Neural crest cell (in vitro differentiated cells): ENCODE measurements around the gene ARHGEF17. TPM values are rescaled to one million over a fixed set of nuclear protein-coding genes. Genes with fewer than 3 reads are reported as not detected.

Source experiments
- DNase-seq: peaks from one replicate; pipeline ENCODE4 v3.0.0; 2021; ENCODE audit warnings: low read depth, mixed read lengths, low spot score
- H3K27ac Mint-ChIP-seq: one replicate; pipeline ENCODE4 v1.8.0; 2021; ENCODE audit warnings: mild to moderate bottlenecking, mixed read lengths; ENCODE audit not compliant: unreplicated experiment
- H3K27me3 Mint-ChIP-seq: 2 replicates; pipeline ENCODE4 v1.8.0; 2021; ENCODE audit warnings: low read depth, mild to moderate bottlenecking, mixed read lengths
- H3K36me3 Mint-ChIP-seq: 2 replicates; pipeline ENCODE4 v1.8.0; 2021; ENCODE audit warnings: low read depth, mild to moderate bottlenecking, mixed read lengths
- H3K4me1 Mint-ChIP-seq: 2 replicates; pipeline ENCODE4 v1.8.0; 2021; ENCODE audit warnings: mixed read lengths
- H3K4me3 Mint-ChIP-seq: one replicate; pipeline ENCODE4 v1.8.0; 2021; ENCODE audit warnings: mild to moderate bottlenecking, mixed read lengths
- H3K9me3 Mint-ChIP-seq: 2 replicates; pipeline ENCODE4 v1.8.0; 2021; ENCODE audit warnings: mixed read lengths
- total RNA-seq: library from RNA; stranded (reverse); gene quantifications from 2 replicates; pipeline ENCODE4 v1.2.1, GENCODE V29; 2021
- TF ChIP-seq, protein P1 (sequence below): fragments of 200-600 bp; sonication (generic); conservative IDR thresholded peaks from 2 replicates; pipeline ENCODE4 v1.5.0; 2021; ENCODE audit warnings: antibody characterized with exemption, mild to moderate bottlenecking

The ARHGEF17 gene
- total RNA-seq, 1 donor from 2014 or later: 55.7 TPM

DNA sequence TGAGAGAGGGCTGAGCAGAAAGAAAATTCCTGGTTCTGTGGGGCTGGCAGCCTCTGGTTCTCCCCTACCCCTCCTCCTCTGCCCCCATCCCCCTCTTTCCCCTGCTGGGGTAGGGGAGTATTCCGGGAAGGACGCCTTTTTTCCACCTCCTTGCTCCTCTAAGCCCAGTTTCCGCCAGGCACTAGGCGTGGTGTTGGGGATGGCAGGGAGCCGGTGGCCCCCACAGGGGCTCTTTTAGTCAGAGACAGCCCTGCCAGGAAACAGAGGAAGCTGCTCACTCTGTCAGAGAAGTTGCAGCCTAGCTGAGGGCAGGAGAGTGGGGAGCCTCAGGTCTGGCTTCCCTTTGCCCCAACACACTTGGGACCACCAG lies 15.6 kb upstream of the ARHGEF17 start:
- DNase-seq: no peak
- no peaks in the 10 kb centered on the region for H3K36me3 Mint-ChIP-seq
- no peak overlapping the region for H3K4me3 Mint-ChIP-seq
- H3K4me1 Mint-ChIP-seq: peaks cover 18% of the 10 kb centered on the region
- TF ChIP-seq, protein P1, sequence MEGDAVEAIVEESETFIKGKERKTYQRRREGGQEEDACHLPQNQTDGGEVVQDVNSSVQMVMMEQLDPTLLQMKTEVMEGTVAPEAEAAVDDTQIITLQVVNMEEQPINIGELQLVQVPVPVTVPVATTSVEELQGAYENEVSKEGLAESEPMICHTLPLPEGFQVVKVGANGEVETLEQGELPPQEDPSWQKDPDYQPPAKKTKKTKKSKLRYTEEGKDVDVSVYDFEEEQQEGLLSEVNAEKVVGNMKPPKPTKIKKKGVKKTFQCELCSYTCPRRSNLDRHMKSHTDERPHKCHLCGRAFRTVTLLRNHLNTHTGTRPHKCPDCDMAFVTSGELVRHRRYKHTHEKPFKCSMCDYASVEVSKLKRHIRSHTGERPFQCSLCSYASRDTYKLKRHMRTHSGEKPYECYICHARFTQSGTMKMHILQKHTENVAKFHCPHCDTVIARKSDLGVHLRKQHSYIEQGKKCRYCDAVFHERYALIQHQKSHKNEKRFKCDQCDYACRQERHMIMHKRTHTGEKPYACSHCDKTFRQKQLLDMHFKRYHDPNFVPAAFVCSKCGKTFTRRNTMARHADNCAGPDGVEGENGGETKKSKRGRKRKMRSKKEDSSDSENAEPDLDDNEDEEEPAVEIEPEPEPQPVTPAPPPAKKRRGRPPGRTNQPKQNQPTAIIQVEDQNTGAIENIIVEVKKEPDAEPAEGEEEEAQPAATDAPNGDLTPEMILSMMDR: no peak
- H3K9me3 Mint-ChIP-seq: no peaks in the 10 kb centered on the region
- H3K27me3 Mint-ChIP-seq: no peaks in the 10 kb centered on the region
- H3K27ac Mint-ChIP-seq: no peak overlapping the region

DNA sequence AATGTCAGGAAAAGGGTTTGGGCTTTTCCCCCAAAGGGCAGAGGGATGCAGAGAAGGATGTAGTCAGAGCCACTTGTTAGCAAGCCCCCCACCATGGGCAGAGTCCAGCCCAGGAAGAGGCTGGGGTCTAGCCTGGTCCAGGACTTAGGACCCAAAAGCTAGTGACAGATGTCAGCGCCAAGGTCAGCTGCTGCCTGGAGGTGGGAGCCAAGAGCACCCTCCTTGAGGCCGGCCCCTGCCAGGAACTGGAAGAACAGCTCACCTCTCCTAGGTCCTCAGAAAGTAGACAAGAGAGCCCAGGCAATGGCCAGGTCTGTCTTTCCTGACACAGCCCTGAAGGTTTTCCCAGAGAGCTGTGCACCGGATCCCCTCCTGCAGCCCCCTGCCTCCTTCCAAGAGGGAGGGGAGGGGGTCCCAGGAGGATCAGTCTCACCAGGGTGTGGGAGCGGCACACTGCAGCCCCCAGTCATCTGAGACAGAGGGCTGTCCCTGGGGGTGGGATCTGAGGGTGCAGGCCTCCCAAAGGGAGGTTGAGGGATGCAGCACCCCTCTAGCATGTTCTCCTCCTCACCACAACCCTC lies 14.6 kb upstream of the ARHGEF17 start:
- H3K4me3 Mint-ChIP-seq: no peak overlapping the region
- H3K4me1 Mint-ChIP-seq: peaks cover 14% of the 10 kb centered on the region
- no peak for DNase-seq
- H3K27ac Mint-ChIP-seq: no peak overlapping the region
- no peaks in the 10 kb centered on the region for H3K36me3 Mint-ChIP-seq
- TF ChIP-seq, protein P1: no peak
- no peaks in the 10 kb centered on the region for H3K9me3 Mint-ChIP-seq
- H3K27me3 Mint-ChIP-seq: no peaks in the 10 kb centered on the region

DNA sequence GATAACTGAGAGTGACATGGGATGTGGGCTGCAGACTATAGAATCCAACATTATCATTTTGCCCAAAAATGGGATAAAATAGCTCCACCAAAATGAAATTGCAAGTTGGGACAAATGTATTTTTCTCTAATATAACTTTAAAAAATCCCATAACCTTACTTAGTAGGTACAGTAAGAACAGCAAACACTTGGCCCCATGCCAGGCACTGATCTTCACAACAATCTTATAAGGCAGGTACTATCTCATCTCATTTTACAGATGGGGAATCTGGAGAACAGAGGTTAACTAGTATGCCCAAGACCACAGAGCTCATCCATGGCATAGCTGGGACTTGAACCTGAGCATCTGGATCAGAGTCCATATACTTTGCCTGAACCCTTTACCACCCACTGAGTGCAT lies 13.5 kb upstream of the ARHGEF17 start:
- DNase-seq: no peak
- H3K4me1 Mint-ChIP-seq: peaks cover 5% of the 10 kb centered on the region
- no peak overlapping the region for H3K4me3 Mint-ChIP-seq
- no peaks in the 10 kb centered on the region for H3K9me3 Mint-ChIP-seq
- H3K27ac Mint-ChIP-seq: no peak overlapping the region
- H3K27me3 Mint-ChIP-seq: no peaks in the 10 kb centered on the region
- H3K36me3 Mint-ChIP-seq: no peaks in the 10 kb centered on the region
- TF ChIP-seq, protein P1: no peak

DNA sequence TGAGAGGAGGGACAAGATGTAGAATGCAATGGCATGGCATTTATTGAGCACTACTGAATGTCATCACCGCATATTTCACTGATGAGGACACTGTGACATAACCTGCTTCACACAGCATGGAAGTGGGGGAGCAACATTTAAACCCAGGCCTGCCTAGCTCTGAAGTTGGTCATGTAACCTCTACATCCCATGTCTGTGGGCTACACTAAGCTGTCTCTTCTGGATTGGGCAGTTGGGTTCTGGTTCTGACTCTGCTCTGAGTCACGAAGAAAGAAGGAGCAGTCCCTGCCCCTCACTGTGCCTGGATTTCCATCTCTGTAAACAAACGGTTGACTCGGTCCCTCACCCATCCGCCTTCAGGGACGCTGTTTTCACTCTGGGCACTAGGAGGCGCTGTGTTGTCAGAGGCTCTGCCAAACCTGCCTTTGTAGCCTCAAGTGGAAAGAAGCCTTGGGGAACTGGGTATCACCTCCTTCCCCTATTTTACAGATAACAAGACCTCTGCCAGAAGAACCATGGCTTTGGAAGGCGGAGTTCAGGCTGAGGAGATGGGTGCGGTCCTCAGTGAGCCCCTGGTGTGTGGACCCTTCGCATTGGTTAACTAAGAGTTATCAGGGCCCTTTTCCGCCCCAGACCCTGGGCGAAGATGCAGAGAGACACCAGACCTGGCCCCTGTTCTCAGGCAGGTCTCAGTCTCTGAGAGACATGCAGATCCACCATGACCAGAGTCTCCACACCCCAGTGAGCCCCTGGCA lies 12.7 kb upstream of the ARHGEF17 start:
- TF ChIP-seq, protein P1: peak; percentile 88
- DNase-seq: peak; percentile 91
- Mint-ChIP-seq H3K9me3 (no peaks in the 10 kb centered on the region), H3K36me3 (no peaks in the 10 kb centered on the region), H3K4me1 (peaks cover 4% of the 10 kb centered on the region), H3K27me3 (no peaks in the 10 kb centered on the region), H3K4me3 (no peak overlapping the region), H3K27ac (no peak overlapping the region)

DNA sequence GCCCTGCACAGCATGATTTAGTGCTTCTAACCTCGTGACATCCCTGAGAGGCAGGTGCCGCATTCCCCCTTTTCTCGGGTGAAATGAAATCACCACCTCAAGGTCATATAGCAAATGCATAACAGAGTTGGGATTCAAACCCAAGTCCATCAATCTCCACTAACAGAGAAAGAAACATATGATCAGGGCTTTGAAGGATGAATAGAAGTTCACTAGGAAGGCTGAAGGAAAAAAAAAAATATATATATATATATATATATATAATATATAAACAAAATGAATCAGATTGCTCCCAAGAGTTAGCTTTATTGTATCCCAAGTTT lies 12.1 kb upstream of the ARHGEF17 start:
- Mint-ChIP-seq H3K27ac (no peak overlapping the region), H3K36me3 (no peaks in the 10 kb centered on the region), H3K27me3 (no peaks in the 10 kb centered on the region), H3K4me3 (no peak overlapping the region), H3K9me3 (no peaks in the 10 kb centered on the region), H3K4me1 (peaks cover 4% of the 10 kb centered on the region)
- TF ChIP-seq, protein P1: no peak
- DNase-seq: no peak
